GM23338 (cell line): Measurements from ENCODE around the gene BRD2. TPM values are rescaled to one million over a fixed set of nuclear protein-coding genes. Genes with fewer than 3 reads are reported as not detected.
A peak's percentile ranks its signal among the peaks of the same experiment; 100 is the strongest.

Source experiments
- ATAC-seq: fragments of 200-7000 bp; cut with Tn5 transposase; 3 replicates; pipeline ENCODE4 v1.9.1; 2020
- DNase-seq: peaks from one replicate; pipeline ENCODE4 v3.0.0-alpha.2; 2015; ENCODE audit warnings: low spot score
- H2AFZ ChIP-seq: fragments of 200-600 bp; sonication (generic); 2 replicates; pipeline ENCODE4 v1.8.0; 2016; ENCODE audit warnings: antibody characterized with exemption, mild to moderate bottlenecking, moderate library complexity
- H3F3A ChIP-seq: fragments of 200-600 bp; sonication (generic); replicated peaks from 2 replicates; pipeline ENCODE4 v1.8.0; 2017; ENCODE audit warnings: antibody characterized with exemption, mixed run types, low read depth
- H3K27ac ChIP-seq: fragments of 200-600 bp; sonication (generic); 2 replicates; pipeline ENCODE4 v1.6.1; 2016; ENCODE audit warnings: low read depth
- H3K27me3 ChIP-seq: fragments of 200-600 bp; sonication (generic); 2 replicates; pipeline ENCODE4 v1.8.0; 2016; ENCODE audit warnings: mild to moderate bottlenecking, mixed run types, moderate library complexity; ENCODE audit not compliant: insufficient read depth
- H3K36me3 ChIP-seq: fragments of 200-600 bp; sonication (generic); 2 replicates; pipeline ENCODE4 v1.8.0; 2016; ENCODE audit warnings: mild to moderate bottlenecking; ENCODE audit not compliant: insufficient read depth
- H3K4me1 ChIP-seq: fragments of 200-600 bp; sonication (generic); 2 replicates; pipeline ENCODE4 v1.8.0; 2016; ENCODE audit warnings: mild to moderate bottlenecking, moderate library complexity; ENCODE audit not compliant: insufficient read depth
- H3K4me2 ChIP-seq: fragments of 200-600 bp; sonication (generic); 2 replicates; pipeline ENCODE4 v1.7.1; 2017; ENCODE audit warnings: mixed run types
- H3K4me3 ChIP-seq: fragments of 200-600 bp; sonication (generic); 2 replicates; pipeline ENCODE4 v1.6.1; 2016; ENCODE audit warnings: mixed run types
- H3K79me2 ChIP-seq: fragments of 200-600 bp; sonication (generic); replicated peaks from 2 replicates; pipeline ENCODE4 v1.8.0; 2017; ENCODE audit warnings: mild to moderate bottlenecking; ENCODE audit not compliant: insufficient read depth
- H3K9me2 ChIP-seq: fragments of 200-600 bp; sonication (generic); 2 replicates; pipeline ENCODE4 v1.8.0; 2017; ENCODE audit not compliant: insufficient read depth
- H4K20me1 ChIP-seq: fragments of 200-600 bp; sonication (generic); replicated peaks from 2 replicates; pipeline ENCODE4 v1.8.0; 2017; ENCODE audit warnings: mild to moderate bottlenecking; ENCODE audit not compliant: insufficient read depth
- H3K27ac Mint-ChIP-seq: 2 replicates; pipeline ENCODE4 v1.8.0; 2020; ENCODE audit warnings: inconsistent platforms, mild to moderate bottlenecking, moderate library complexity, mixed read lengths
- H3K27me3 Mint-ChIP-seq: 3 replicates; pipeline ENCODE4 v1.8.0; 2022; ENCODE audit warnings: low read depth, mild to moderate bottlenecking, moderate library complexity, mixed read lengths, inconsistent platforms; ENCODE audit not compliant: insufficient read depth, poor library complexity
- H3K36me3 Mint-ChIP-seq: 3 replicates; pipeline ENCODE4 v1.8.0; 2021; ENCODE audit warnings: low read depth, mild to moderate bottlenecking, inconsistent platforms, moderate library complexity, mixed read lengths
- H3K4me1 Mint-ChIP-seq: 3 replicates; pipeline ENCODE4 v1.8.0; 2020; ENCODE audit warnings: mild to moderate bottlenecking, inconsistent platforms, mixed read lengths
- H3K4me3 Mint-ChIP-seq: 3 replicates; pipeline ENCODE4 v1.8.0; 2021; ENCODE audit warnings: moderate library complexity, mild to moderate bottlenecking, inconsistent platforms, mixed read lengths
- H3K9me3 Mint-ChIP-seq: 3 replicates; pipeline ENCODE4 v1.8.0; 2020; ENCODE audit warnings: moderate library complexity, mild to moderate bottlenecking, inconsistent platforms, mixed read lengths
- CREB1 ChIP-seq: fragments of 250-450 bp; sonication (Bioruptor Pico); IDR thresholded peaks from 2 replicates; pipeline ENCODE4 v1.5.0; 2020; ENCODE audit warnings: low read depth, mild to moderate bottlenecking, moderate library complexity
- EZH2 ChIP-seq: fragments of 200-600 bp; sonication (generic); IDR thresholded peaks from one replicate; pipeline ENCODE4 v1.8.0; 2017; ENCODE audit warnings: antibody characterized with exemption, mild to moderate bottlenecking, low read depth; ENCODE audit not compliant: unreplicated experiment
- EZH2phosphoT487 ChIP-seq: fragments of 200-600 bp; sonication (generic); IDR thresholded peaks from one replicate; pipeline ENCODE4 v1.8.1; 2018; ENCODE audit warnings: antibody characterized with exemption; ENCODE audit not compliant: unreplicated experiment
- JUNB ChIP-seq: IDR thresholded peaks from one replicate; pipeline ENCODE4 v1.6.1; 2016; ENCODE audit warnings: antibody characterized with exemption; ENCODE audit not compliant: unreplicated experiment
- STAT1 ChIP-seq: IDR thresholded peaks from one replicate; pipeline ENCODE4 v1.6.1; 2016; ENCODE audit warnings: antibody characterized with exemption; ENCODE audit not compliant: unreplicated experiment
- ZNF114 ChIP-seq: fragments of 250-450 bp; sonication (Bioruptor Pico); IDR thresholded peaks from 2 replicates; pipeline ENCODE4 v1.5.0; 2020; ENCODE audit warnings: mild to moderate bottlenecking, moderate library complexity
- polyA plus RNA-seq: library from polyadenylated mRNA; unstranded; fragments of >200 nt; fragmentation: Nextera tagmentation; extraction: Ambion mirVana; gene quantifications from 2 replicates; pipeline ENCODE4 v1.2.1, GENCODE V29; 2016
- total RNA-seq: library from RNA; depleted of rRNA; stranded (reverse); fragments of >200 nt; shearing (Covaris generic); gene quantifications from 2 replicates; pipeline ENCODE4 v1.2.3, GENCODE V29; 2014
- TF ChIP-seq, protein P1 (sequence below): fragments of 250-450 bp; sonication (Bioruptor Pico); IDR thresholded peaks from 2 replicates; pipeline ENCODE4 v1.5.0; 2020; ENCODE audit warnings: mild to moderate bottlenecking, moderate library complexity
- TF ChIP-seq, protein P2 (sequence below), 2 experiments: fragments of 200-600 bp in 1 of 2; sonication (generic) in 1 of 2; conservative IDR thresholded peaks; 2 replicates each; pipeline versions ENCODE4 v1.5.1 to v1.6.1; 2016 to 2017; ENCODE audit warnings: antibody characterized with exemption in 2 of 2, low read depth in 2 of 2, mild to moderate bottlenecking in 2 of 2, moderate library complexity in 1 of 2
- TF ChIP-seq, protein P3 (sequence below): IDR thresholded peaks from one replicate; pipeline ENCODE4 v1.6.1; 2018; ENCODE audit warnings: antibody characterized with exemption; ENCODE audit not compliant: unreplicated experiment

The BRD2 gene
- total and polyA plus RNA-seq, 2 experiments from 2014 or later = 84.9 to 169 TPM

DNA sequence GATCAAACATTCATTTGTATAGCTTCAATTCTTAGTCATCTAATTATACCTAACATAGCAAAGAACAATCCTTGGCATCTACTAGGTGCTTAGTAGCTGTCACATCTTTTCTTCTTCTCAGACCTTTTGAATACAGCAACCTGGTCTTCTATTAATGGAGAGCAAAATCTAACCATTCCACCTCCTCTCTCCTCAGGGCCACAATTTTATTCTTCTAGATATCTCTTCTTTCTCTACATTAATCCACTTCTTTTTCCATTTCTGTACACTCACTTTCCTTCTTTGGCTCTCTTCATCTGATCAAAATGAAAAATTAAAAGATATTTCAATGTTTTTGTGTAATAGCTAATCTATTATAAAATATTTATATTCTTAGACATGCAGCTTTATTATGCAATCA is 50.0 kb downstream of the BRD2 start:
- 0 out of 2 replicates have a peak, but pooled peaks cover 2% of the 10 kb centered on the region for H3K4me1 ChIP-seq
- no peaks in the 10 kb centered on the region for H3K27me3 ChIP-seq
- Mint-ChIP-seq H3K4me1 (peaks cover 12% of the 10 kb centered on the region), H3K27ac (no peak overlapping the region), H3K4me3 (no peak overlapping the region; the same call in 2 of the 3 replicates), H3K36me3 (no peaks in the 10 kb centered on the region), H3K27me3 (peaks cover 6% of the 10 kb centered on the region), H3K9me3 (no peaks in the 10 kb centered on the region)
- no peaks in the 10 kb centered on the region for H3K79me2 ChIP-seq
- ATAC-seq (no peak), DNase-seq (no peak)
- no peak overlapping the region for H3K27ac ChIP-seq
- no peak for TF ChIP-seq JUNB
- TF ChIP-seq CREB1 (CRISPR knock-in tag) = no peak
- no peak for TF ChIP-seq STAT1
- TF ChIP-seq, protein P1, sequence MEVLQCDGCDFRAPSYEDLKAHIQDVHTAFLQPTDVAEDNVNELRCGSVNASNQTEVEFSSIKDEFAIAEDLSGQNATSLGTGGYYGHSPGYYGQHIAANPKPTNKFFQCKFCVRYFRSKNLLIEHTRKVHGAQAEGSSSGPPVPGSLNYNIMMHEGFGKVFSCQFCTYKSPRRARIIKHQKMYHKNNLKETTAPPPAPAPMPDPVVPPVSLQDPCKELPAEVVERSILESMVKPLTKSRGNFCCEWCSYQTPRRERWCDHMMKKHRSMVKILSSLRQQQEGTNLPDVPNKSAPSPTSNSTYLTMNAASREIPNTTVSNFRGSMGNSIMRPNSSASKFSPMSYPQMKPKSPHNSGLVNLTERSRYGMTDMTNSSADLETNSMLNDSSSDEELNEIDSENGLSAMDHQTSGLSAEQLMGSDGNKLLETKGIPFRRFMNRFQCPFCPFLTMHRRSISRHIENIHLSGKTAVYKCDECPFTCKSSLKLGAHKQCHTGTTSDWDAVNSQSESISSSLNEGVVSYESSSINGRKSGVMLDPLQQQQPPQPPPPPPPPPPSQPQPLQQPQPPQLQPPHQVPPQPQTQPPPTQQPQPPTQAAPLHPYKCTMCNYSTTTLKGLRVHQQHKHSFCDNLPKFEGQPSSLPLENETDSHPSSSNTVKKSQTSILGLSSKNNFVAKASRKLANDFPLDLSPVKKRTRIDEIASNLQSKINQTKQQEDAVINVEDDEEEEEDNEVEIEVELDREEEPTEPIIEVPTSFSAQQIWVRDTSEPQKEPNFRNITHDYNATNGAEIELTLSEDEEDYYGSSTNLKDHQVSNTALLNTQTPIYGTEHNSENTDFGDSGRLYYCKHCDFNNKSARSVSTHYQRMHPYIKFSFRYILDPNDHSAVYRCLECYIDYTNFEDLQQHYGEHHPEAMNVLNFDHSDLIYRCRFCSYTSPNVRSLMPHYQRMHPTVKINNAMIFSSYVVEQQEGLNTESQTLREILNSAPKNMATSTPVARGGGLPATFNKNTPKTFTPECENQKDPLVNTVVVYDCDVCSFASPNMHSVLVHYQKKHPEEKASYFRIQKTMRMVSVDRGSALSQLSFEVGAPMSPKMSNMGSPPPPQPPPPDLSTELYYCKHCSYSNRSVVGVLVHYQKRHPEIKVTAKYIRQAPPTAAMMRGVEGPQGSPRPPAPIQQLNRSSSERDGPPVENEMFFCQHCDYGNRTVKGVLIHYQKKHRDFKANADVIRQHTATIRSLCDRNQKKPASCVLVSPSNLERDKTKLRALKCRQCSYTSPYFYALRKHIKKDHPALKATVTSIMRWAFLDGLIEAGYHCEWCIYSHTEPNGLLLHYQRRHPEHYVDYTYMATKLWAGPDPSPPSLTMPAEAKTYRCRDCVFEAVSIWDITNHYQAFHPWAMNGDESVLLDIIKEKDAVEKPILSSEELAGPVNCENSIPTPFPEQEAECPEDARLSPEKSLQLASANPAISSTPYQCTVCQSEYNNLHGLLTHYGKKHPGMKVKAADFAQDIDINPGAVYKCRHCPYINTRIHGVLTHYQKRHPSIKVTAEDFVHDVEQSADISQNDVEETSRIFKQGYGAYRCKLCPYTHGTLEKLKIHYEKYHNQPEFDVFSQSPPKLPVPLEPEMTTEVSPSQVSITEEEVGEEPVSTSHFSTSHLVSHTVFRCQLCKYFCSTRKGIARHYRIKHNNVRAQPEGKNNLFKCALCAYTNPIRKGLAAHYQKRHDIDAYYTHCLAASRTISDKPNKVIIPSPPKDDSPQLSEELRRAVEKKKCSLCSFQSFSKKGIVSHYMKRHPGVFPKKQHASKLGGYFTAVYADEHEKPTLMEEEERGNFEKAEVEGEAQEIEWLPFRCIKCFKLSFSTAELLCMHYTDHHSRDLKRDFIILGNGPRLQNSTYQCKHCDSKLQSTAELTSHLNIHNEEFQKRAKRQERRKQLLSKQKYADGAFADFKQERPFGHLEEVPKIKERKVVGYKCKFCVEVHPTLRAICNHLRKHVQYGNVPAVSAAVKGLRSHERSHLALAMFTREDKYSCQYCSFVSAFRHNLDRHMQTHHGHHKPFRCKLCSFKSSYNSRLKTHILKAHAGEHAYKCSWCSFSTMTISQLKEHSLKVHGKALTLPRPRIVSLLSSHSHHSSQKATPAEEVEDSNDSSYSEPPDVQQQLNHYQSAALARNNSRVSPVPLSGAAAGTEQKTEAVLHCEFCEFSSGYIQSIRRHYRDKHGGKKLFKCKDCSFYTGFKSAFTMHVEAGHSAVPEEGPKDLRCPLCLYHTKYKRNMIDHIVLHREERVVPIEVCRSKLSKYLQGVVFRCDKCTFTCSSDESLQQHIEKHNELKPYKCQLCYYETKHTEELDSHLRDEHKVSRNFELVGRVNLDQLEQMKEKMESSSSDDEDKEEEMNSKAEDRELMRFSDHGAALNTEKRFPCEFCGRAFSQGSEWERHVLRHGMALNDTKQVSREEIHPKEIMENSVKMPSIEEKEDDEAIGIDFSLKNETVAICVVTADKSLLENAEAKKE (CRISPR knock-in tag) = no peak
- TF ChIP-seq ZNF114 = no peak
- no peak for TF ChIP-seq EZH2phosphoT487
- no peaks in the 10 kb centered on the region for H3F3A ChIP-seq
- no peak overlapping the region for H3K4me3 ChIP-seq
- no peaks in the 10 kb centered on the region for H4K20me1 ChIP-seq
- no peaks in the 10 kb centered on the region for H3K36me3 ChIP-seq
- H3K9me2 ChIP-seq = no peaks in the 10 kb centered on the region; the same call in 1 of the 2 replicates
- H3K4me2 ChIP-seq = no peak overlapping the region
- H2AFZ ChIP-seq = peak overlapping the region; percentile 52; the same call in 1 of the 2 replicates

DNA sequence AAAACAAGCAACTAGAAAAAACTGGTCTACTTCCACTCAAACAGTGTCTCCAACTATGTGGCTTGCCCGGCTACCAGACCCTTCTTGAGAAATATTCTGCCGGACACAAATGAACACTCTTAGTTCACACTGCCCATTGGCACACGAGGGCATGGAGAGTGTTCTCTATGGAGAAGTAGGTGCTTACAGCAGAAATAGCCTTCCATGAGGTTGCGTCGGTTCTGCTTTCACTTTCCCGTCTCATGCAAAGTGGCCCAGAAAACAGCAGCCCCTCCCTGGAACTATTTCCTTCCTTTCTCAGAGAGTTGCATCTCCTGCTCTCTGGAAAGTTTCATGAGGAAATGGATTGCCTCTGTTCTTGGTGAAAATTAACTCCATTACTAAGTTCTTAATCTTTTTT is 50.5 kb downstream of the BRD2 start:
- peaks cover 6% of the 10 kb centered on the region for H3K27me3 Mint-ChIP-seq
- Histone ChIP-seq H3F3A (no peaks in the 10 kb centered on the region), H3K79me2 (no peaks in the 10 kb centered on the region), H3K4me1 (0 out of 2 replicates have a peak, but pooled peaks cover 2% of the 10 kb centered on the region), H3K27me3 (no peaks in the 10 kb centered on the region), H3K4me2 (no peak overlapping the region), H2AFZ (peak overlapping the region; percentile 87; the same call in 1 of the 2 replicates), H3K9me2 (no peaks in the 10 kb centered on the region; the same call in 1 of the 2 replicates), H3K4me3 (no peak overlapping the region), H3K36me3 (no peaks in the 10 kb centered on the region), H4K20me1 (no peaks in the 10 kb centered on the region), H3K27ac (no peak overlapping the region)
- DNase-seq (peak; percentile 6), ATAC-seq (no peak)
- no peaks in the 10 kb centered on the region for H3K36me3 Mint-ChIP-seq
- TF ChIP-seq, protein P2, sequence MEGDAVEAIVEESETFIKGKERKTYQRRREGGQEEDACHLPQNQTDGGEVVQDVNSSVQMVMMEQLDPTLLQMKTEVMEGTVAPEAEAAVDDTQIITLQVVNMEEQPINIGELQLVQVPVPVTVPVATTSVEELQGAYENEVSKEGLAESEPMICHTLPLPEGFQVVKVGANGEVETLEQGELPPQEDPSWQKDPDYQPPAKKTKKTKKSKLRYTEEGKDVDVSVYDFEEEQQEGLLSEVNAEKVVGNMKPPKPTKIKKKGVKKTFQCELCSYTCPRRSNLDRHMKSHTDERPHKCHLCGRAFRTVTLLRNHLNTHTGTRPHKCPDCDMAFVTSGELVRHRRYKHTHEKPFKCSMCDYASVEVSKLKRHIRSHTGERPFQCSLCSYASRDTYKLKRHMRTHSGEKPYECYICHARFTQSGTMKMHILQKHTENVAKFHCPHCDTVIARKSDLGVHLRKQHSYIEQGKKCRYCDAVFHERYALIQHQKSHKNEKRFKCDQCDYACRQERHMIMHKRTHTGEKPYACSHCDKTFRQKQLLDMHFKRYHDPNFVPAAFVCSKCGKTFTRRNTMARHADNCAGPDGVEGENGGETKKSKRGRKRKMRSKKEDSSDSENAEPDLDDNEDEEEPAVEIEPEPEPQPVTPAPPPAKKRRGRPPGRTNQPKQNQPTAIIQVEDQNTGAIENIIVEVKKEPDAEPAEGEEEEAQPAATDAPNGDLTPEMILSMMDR (conservative IDR thresholded peaks at IDR 0.05; ENCODE audit: low read depth in 2 of 2) = no peak
- TF ChIP-seq EZH2 (no peak), STAT1 (no peak), ZNF114 (no peak)
- TF ChIP-seq, protein P3, sequence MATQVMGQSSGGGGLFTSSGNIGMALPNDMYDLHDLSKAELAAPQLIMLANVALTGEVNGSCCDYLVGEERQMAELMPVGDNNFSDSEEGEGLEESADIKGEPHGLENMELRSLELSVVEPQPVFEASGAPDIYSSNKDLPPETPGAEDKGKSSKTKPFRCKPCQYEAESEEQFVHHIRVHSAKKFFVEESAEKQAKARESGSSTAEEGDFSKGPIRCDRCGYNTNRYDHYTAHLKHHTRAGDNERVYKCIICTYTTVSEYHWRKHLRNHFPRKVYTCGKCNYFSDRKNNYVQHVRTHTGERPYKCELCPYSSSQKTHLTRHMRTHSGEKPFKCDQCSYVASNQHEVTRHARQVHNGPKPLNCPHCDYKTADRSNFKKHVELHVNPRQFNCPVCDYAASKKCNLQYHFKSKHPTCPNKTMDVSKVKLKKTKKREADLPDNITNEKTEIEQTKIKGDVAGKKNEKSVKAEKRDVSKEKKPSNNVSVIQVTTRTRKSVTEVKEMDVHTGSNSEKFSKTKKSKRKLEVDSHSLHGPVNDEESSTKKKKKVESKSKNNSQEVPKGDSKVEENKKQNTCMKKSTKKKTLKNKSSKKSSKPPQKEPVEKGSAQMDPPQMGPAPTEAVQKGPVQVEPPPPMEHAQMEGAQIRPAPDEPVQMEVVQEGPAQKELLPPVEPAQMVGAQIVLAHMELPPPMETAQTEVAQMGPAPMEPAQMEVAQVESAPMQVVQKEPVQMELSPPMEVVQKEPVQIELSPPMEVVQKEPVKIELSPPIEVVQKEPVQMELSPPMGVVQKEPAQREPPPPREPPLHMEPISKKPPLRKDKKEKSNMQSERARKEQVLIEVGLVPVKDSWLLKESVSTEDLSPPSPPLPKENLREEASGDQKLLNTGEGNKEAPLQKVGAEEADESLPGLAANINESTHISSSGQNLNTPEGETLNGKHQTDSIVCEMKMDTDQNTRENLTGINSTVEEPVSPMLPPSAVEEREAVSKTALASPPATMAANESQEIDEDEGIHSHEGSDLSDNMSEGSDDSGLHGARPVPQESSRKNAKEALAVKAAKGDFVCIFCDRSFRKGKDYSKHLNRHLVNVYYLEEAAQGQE = no peak
- H3K27ac Mint-ChIP-seq = no peak overlapping the region
- H3K4me3 Mint-ChIP-seq = no peak overlapping the region
- H3K4me1 Mint-ChIP-seq = peaks cover 12% of the 10 kb centered on the region
- H3K9me3 Mint-ChIP-seq = no peaks in the 10 kb centered on the region
